Heart right ventricle (tissue), 16 donors: ENCODE data around the gene PDZRN4. TPM values are rescaled to one million over a fixed set of nuclear protein-coding genes. Genes with fewer than 3 reads are reported as not detected.
"Not testable (repeated sequence)": the region's sequence is repeated elsewhere in the genome, so short reads cannot be mapped to it uniquely, and the experiment has no call there.

Experiments used
- ATAC-seq, 8 donors: fragments of 200-7000 bp; cut with Tn5 transposase; one replicate each; pipeline ENCODE4 v1.9.1; 2020; ENCODE audit warnings: mild to moderate bottlenecking in 8 of 8, moderate library complexity in 8 of 8, moderate number of reproducible peaks in 1 of 8
- DNase-seq, 2 donors: peaks; one replicate each; pipeline ENCODE4 v3.0.0-alpha.2; 2020
- H3K27ac ChIP-seq, 10 donors: fragments of 200-600 bp; sonication (generic) in 2 of 10; one replicate each; pipeline versions ENCODE4 v1.5.0 to v1.8.0; 2020 to 2022; ENCODE audit warnings: mild to moderate bottlenecking in 3 of 10
- H3K27me3 ChIP-seq, 7 donors: fragments of 200-600 bp; one replicate each; pipeline ENCODE4 v1.8.0; 2021 to 2022; ENCODE audit warnings: mild to moderate bottlenecking in 2 of 7
- H3K36me3 ChIP-seq, 9 donors: fragments of 200-600 bp; sonication (generic) in 1 of 9; one replicate each; pipeline versions ENCODE4 v1.5.0 to v1.8.0; 2020 to 2022; ENCODE audit warnings: mild to moderate bottlenecking in 2 of 9
- H3K4me1 ChIP-seq, 9 donors: fragments of 200-600 bp; sonication (generic) in 1 of 9; one replicate each; pipeline versions ENCODE4 v1.5.0 to v1.8.0; 2020 to 2022; ENCODE audit warnings: mild to moderate bottlenecking in 4 of 9
- H3K4me3 ChIP-seq, 10 donors: fragments of 200-600 bp; sonication (generic) in 2 of 10; one replicate each; pipeline versions ENCODE4 v1.5.0 to v1.8.0; 2020 to 2022; ENCODE audit warnings: mild to moderate bottlenecking in 7 of 10, moderate library complexity in 2 of 10
- H3K9me3 ChIP-seq, 11 donors: fragments of 200-600 bp in 10 of 11; sonication (generic) in 2 of 11; one replicate each; pipeline versions ENCODE4 v1.5.0 to v1.8.0; 2013 to 2022; ENCODE audit warnings: mild to moderate bottlenecking in 2 of 11, control low read depth in 1 of 11, moderate library complexity in 1 of 11
- WGBS, 2 donors: extraction: QIAGEN DNeasy Blood & Tissue Kit; methylation state at CpG; one replicate each; pipeline ENCODE4 v1.1.7; 2013; ENCODE audit warnings: inconsistent platforms in 1 of 2; 5-methylcytosine and 5-hydroxymethylcytosine counted together
- intact Hi-C, 10 donors: fragments of 100-400 bp; cut with DNase I; formaldehyde crosslinking; loops; one replicate each; pipeline versions ENCODE4 v1.11.1 to v1.14.2; 2022
- polyA plus RNA-seq, 2 donors: library from polyadenylated mRNA; stranded (reverse); fragments of 200-250 nt; gene quantifications; one replicate each; pipeline ENCODE4 v1.2.3, GENCODE V29; 2013
- total RNA-seq, 10 donors: library from RNA; stranded (reverse); fragmentation: NEBNext Ultra II Directional in 3 of 10; extraction: Animal tissue kit (Norgen Biotek cat#: 25700) in 3 of 10; gene quantifications; one replicate each; pipeline versions ENCODE4 v1.2.1 to v1.2.4, GENCODE V29; 2021 to 2023
- TF ChIP-seq, protein P1 (sequence below), 9 donors: fragments of 200-600 bp; sonication (generic) in 2 of 9; IDR thresholded peaks; one replicate each; pipeline versions ENCODE4 v1.5.0 to v1.8.0; 2021 to 2022; ENCODE audit warnings: antibody characterized with exemption in 9 of 9, mild to moderate bottlenecking in 5 of 9, moderate library complexity in 1 of 9
- donor health status: Arrhythmogenic right ventricular cardiomyopathy.
- donor health status: ischemic (EF 13 %, LVEDD 7.1; RV severe dilation, severe dysfunction).
- donor health status: healthy with polysubstance abuse.
- donor health status: DM: no; HTN: yes; CAD: no.
- donor health status: DM: no; HTN: no; CAD: no.
- donor health status: ischemic (EF 25% LVEDD 6.9; RV normal size, moderate dysfunction).
- donor health status: ischemic (EF 25% LVEDD 5.7; RV mildly dilated, moderate dysfunction).
- donor health status: healthy.
- donor health status: DM: yes; HTN: yes; CAD: no.
- donor health status: Ischemic cardiomyopathy.
- donor health status: ischemic (EF 35%, LVEDD 5.7; RV mildly dilated, moderate dysfunction).
- donor health status: nonischemic (EF 11% LVEDD 7.7; RV severe dilation, severe dysfunction).
- donor health status: DM: yes; HTN: yes; CAD: no.
- donor health status: PGD.
- donor health status: ischemic (EF 29% LVEDD 5.4; RV normal size, mild dysfunction).
- donor health status: nonischemic (EF 23%, LVEDD 6.1; RV moderate dilation, normal function).

Gene PDZRN4
- total and polyA plus RNA-seq, 12 donors: 0.04 to 0.28 (median 0.15) TPM; not detected in 5

DNA sequence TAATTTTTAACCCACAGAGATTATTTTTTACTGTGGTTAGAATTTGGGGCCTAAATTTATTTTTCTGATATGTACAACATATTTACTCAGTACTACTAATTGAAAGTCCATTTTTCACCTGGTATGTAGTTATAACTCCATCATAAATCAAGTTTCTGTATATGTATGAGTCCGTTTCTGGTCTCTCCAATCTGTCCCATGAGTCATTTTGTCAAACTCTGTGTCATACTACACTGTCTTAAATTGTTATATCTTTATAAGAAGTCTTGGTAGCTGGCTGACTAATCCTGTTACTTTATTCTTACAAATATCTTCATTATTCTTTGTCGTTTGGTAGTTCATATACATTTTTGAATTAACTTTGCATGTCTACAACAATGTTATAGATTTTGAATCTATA is 344.0 kb downstream of the PDZRN4 start:
- no peak overlapping the region for H3K4me3 ChIP-seq
- H3K36me3 ChIP-seq: no peaks in the 10 kb centered on the region
- intact Hi-C loops: no loop called here
- TF ChIP-seq, protein P1, sequence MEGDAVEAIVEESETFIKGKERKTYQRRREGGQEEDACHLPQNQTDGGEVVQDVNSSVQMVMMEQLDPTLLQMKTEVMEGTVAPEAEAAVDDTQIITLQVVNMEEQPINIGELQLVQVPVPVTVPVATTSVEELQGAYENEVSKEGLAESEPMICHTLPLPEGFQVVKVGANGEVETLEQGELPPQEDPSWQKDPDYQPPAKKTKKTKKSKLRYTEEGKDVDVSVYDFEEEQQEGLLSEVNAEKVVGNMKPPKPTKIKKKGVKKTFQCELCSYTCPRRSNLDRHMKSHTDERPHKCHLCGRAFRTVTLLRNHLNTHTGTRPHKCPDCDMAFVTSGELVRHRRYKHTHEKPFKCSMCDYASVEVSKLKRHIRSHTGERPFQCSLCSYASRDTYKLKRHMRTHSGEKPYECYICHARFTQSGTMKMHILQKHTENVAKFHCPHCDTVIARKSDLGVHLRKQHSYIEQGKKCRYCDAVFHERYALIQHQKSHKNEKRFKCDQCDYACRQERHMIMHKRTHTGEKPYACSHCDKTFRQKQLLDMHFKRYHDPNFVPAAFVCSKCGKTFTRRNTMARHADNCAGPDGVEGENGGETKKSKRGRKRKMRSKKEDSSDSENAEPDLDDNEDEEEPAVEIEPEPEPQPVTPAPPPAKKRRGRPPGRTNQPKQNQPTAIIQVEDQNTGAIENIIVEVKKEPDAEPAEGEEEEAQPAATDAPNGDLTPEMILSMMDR (IDR thresholded peaks at IDR 0.05): no peak
- no peaks in the 10 kb centered on the region for H3K4me1 ChIP-seq
- no peak for ATAC-seq
- H3K27me3 ChIP-seq: no peaks in the 10 kb centered on the region
- DNase-seq: no peak
- H3K9me3 ChIP-seq: no peaks in the 10 kb centered on the region
- 93 to 94% methylated on average over 2 of the region's 2 CpGs for WGBS, 2 donors
- H3K27ac ChIP-seq: no peak overlapping the region

DNA sequence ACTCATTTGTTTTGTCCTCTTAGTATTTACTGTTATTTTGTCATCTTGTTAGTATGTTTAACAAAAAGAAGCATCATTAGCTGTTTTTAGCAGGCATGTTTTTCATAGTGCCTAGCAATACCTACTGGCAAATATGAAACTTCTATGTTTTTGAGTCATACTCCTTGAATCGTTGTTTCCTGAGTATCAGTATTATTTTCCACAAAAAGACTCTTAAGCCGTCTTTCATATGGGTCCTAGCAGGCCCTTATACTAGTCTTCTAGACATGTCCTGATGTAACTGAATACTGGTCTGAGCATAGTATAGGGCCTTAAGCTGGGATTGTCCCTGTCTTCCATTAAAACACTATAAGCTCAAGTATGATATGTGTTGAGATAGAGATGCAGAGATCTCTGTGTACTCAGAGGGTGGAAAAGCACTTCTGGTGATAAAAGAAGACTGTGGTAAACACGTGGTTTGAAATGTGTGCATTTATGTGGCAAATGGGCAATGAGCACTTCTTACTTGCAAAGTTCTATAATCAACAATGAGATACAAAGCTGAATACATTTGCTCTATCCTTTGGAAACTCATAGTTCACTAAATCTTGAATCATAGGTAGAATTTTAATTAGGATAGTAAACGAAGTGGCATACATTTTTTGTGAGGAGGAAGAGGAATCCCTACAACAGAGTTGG is 348.8 kb downstream of the PDZRN4 start:
- TF ChIP-seq, protein P1 (IDR thresholded peaks at IDR 0.05): no peak
- no peaks in the 10 kb centered on the region for H3K9me3 ChIP-seq
- intact Hi-C loops: no loop called here
- ATAC-seq (no peak), DNase-seq (no peak)
- 91 to 93% methylated on average over 4 of the region's 4 CpGs for WGBS, 2 donors
- no peaks in the 10 kb centered on the region for H3K4me1 ChIP-seq
- no peaks in the 10 kb centered on the region for H3K27me3 ChIP-seq
- no peaks in the 10 kb centered on the region for H3K36me3 ChIP-seq
- H3K4me3 ChIP-seq: no peak overlapping the region
- H3K27ac ChIP-seq: no peak overlapping the region

DNA sequence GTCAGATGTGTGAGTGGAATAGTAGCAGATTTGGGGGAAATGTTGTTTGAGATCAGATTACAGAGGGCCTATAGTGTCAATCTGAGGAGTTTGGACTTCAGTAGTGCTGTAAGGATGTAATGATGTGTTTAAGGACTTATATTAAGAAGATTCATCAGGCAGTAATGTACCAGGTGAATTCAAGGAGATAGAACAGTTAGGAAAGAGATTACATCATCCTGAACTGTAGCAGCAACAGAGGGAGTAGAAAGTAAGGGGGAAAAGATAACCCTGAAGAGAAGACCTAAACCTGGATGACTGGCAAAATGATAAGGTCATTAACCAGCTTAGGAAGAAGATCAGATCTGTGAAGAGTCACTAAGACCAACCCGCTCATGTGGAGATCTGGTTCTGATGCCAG is 349.4 kb downstream of the PDZRN4 start:
- DNase-seq: no peak
- Histone ChIP-seq H3K4me3 (no peak overlapping the region), H3K27ac (no peak overlapping the region), H3K36me3 (no peaks in the 10 kb centered on the region), H3K27me3 (no peaks in the 10 kb centered on the region), H3K9me3 (no peaks in the 10 kb centered on the region), H3K4me1 (no peaks in the 10 kb centered on the region)
- intact Hi-C loops: no loop called here
- ATAC-seq: no peak
- 94 to 100% methylated on average over 1 of the region's 1 CpG for WGBS, 2 donors
- TF ChIP-seq, protein P1 (IDR thresholded peaks at IDR 0.05): no peak

DNA sequence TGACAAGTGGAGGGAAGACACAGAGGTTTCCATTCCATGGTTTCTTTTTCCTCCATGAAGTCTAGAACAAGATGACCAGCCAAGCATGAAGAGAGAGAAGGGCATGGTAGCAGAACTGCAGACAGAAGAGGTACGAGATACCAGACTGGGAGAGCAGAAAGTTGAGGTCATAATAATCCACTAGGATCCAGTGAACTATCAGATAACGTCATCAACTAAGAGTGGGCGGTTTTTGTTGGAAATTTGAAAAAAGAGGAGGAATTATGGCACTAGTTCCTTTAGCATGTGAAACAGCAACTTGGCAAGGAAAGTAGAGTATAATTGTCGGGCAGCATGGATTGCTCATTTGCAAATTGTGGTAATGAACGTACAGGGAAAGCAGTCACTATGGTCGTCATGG is 357.6 kb downstream of the PDZRN4 start:
- DNase-seq (no peak), ATAC-seq (no peak)
- Histone ChIP-seq H3K27ac (no peak overlapping the region), H3K9me3 (no peaks in the 10 kb centered on the region), H3K4me3 (no peak overlapping the region), H3K27me3 (no peaks in the 10 kb centered on the region), H3K36me3 (no peaks in the 10 kb centered on the region), H3K4me1 (peaks cover 0 to 3% (median 0%) of the 10 kb centered on the region in 9 donors)
- intact Hi-C loops: no loop called here
- TF ChIP-seq, protein P1 (IDR thresholded peaks at IDR 0.05): no peak
- 81 to 85% methylated on average over 6 of the region's 6 CpGs for WGBS, 2 donors

- DNase-seq, H3K27me3 ChIP-seq, intact Hi-C loops, H3K36me3 ChIP-seq, ATAC-seq, H3K4me3 ChIP-seq, H3K4me1 ChIP-seq, H3K27ac ChIP-seq, H3K9me3 ChIP-seq: not testable (repeated sequence)
- 48 to 56% methylated on average over 1 of the region's 1 CpG for WGBS, 2 donors
Measured at GRCh38 chr12:41547071-41547470, 359.0 kb downstream of the PDZRN4 start.
